ENCODE data around the gene ESYT2. TPM values are rescaled to one million over a fixed set of nuclear protein-coding genes. Genes with fewer than 3 reads are reported as not detected.
"Not testable (repeated sequence)": the region's sequence is repeated elsewhere in the genome, so short reads cannot be mapped to it uniquely, and the experiment has no call there.

The ESYT2 gene
- polyA plus RNA-seq, 3 donors = 45.1 to 93.3 (median 57.1) TPM

- DNase-seq (ENCODE audit: extremely low read depth in 1 of 11, low read depth in 9 of 11, low spot score in 4 of 11) = no peak
Measured at GRCh38 chr7:158724658-158725505, 104.4 kb downstream of the ESYT2 start.

GRCh38 chr7:158723714-158724385 is 105.5 kb downstream of the ESYT2 start:
- DNase-seq (ENCODE audit: extremely low read depth in 1 of 11, low read depth in 9 of 11, low spot score in 4 of 11) = no peak

- no peak for DNase-seq (ENCODE audit: extremely low read depth in 1 of 11, low read depth in 9 of 11, low spot score in 4 of 11)
Measured at GRCh38 chr7:158723266-158723665, 106.0 kb downstream of the ESYT2 start.

GRCh38 chr7:158722574-158723237 is 106.6 kb downstream of the ESYT2 start:
- no peak for DNase-seq (ENCODE audit: extremely low read depth in 1 of 11, low read depth in 9 of 11, low spot score in 4 of 11)

- DNase-seq (ENCODE audit: extremely low read depth in 1 of 11, low read depth in 9 of 11, low spot score in 4 of 11) = no peak
Measured at GRCh38 chr7:158720112-158720511, 109.2 kb downstream of the ESYT2 start.

- DNase-seq (ENCODE audit: extremely low read depth in 1 of 11, low read depth in 9 of 11, low spot score in 4 of 11) = no peak
Measured at GRCh38 chr7:158716802-158717201, 112.5 kb downstream of the ESYT2 start.

- DNase-seq (ENCODE audit: extremely low read depth in 1 of 11, low read depth in 9 of 11, low spot score in 4 of 11) = no peak
Measured at GRCh38 chr7:158710651-158711102, 118.6 kb downstream of the ESYT2 start.

GRCh38 chr7:158707610-158708009 is 121.7 kb downstream of the ESYT2 start:
- no peak for DNase-seq (ENCODE audit: extremely low read depth in 1 of 11, low read depth in 9 of 11, low spot score in 4 of 11)

- DNase-seq (ENCODE audit: extremely low read depth in 1 of 11, low read depth in 9 of 11, low spot score in 4 of 11) = no peak
Measured at GRCh38 chr7:158706710-158707590, 122.4 kb downstream of the ESYT2 start.

GRCh38 chr7:158706273-158706704 is 123.0 kb downstream of the ESYT2 start:
- DNase-seq (ENCODE audit: extremely low read depth in 1 of 11, low read depth in 9 of 11, low spot score in 4 of 11) = no peak

- peak in 1 of 11 donors; percentile 2 for DNase-seq (ENCODE audit: extremely low read depth in 1 of 11, low read depth in 9 of 11, low spot score in 4 of 11)
Measured at GRCh38 chr7:158705234-158705850, 124.0 kb downstream of the ESYT2 start.

- DNase-seq (ENCODE audit: extremely low read depth in 1 of 11, low read depth in 9 of 11, low spot score in 4 of 11) = peak; percentile 86 to 99 (median 95)
Measured at GRCh38 chr7:158704524-158705233, 124.6 kb downstream of the ESYT2 start, which contains the start of gene NCAPG2. NCAPG2 (minus strand) TSS chr7:158704804; CDS start chr7:158701899, 2,905 bp downstream.

- not testable (repeated sequence) for DNase-seq (ENCODE audit: extremely low read depth in 1 of 11, low read depth in 9 of 11, low spot score in 4 of 11)
Measured at GRCh38 chr7:158703679-158704523, 125.4 kb downstream of the ESYT2 start.

- no peak for DNase-seq (ENCODE audit: extremely low read depth in 1 of 11, low read depth in 9 of 11, low spot score in 4 of 11)
Measured at GRCh38 chr7:158702944-158703343, 126.4 kb downstream of the ESYT2 start.

GRCh38 chr7:158702196-158702595 is 127.1 kb downstream of the ESYT2 start:
- no peak for DNase-seq (ENCODE audit: extremely low read depth in 1 of 11, low read depth in 9 of 11, low spot score in 4 of 11)

- DNase-seq (ENCODE audit: extremely low read depth in 1 of 11, low read depth in 9 of 11, low spot score in 4 of 11) = no peak
Measured at GRCh38 chr7:158700008-158700407, 129.3 kb downstream of the ESYT2 start.

GRCh38 chr7:158699341-158699740 is 130.0 kb downstream of the ESYT2 start:
- DNase-seq (ENCODE audit: extremely low read depth in 1 of 11, low read depth in 9 of 11, low spot score in 4 of 11) = no peak

All from renal cortex interstitium (tissue), 11 donors.